DMS53 treated with DMSO at 0.1 percent for 48 hours (cell line): ENCODE measurements around the gene GBP2.
A peak's percentile ranks its signal among the peaks of the same experiment; 100 is the strongest.

Source experiments
- DNase-seq: peaks from one replicate; lab custom pipeline; 2025; ENCODE audit not compliant: unreplicated experiment; lab: John Stamatoyannopoulos, UW

The GBP2 gene

DNA sequence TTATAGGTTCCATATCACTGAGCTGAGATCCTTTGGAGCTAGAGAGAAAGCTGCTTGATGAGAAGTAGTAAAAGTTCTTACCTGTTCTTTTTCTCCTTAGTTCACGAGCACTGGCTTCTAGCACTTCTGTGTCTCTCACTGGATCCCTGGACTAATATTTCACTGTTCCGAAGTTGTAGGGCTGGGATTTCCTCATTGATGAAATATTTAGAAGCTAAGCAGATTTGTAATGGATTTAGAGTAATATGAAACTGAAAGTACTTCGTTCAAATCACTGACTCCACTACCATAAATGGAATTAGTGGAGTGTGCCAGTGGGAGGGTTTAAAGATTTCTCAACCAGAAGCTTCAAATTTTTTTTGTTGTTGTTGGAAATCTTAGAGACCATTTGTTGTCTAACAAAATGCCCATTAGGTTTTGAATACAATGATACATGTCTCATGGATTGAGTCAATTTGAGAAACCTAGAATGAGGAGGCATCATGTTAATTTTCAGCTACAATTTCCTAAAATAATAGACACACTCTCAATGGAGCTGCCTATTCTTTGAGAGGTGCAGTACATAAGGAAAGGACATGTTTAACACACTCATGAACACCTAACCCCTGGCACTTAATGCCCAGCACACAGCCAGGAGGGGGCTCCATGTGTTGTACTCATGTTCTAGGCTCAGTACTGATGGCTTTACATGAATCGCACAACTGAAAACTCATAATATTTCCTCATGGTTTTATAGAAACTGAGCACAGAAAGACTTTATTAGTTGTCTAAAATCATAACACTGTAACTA, 60.6 kb downstream of the GBP2 start, which contains the start of gene GBP1:
Gene GBP1, minus strand, starts transcription at position 130 of the 790 bp plus-strand sequence. CDS start 1,974 bp downstream, outside the sequence.
- DNase-seq = peak; percentile 12

- peak; percentile 61 for DNase-seq
These were observed 61.3 kb downstream of the GBP2 start for GRCh38 chr1:89064632-89065031.

GRCh38 chr1:89063094-89063493, 62.8 kb downstream of the GBP2 start:
- DNase-seq = no peak

DNA sequence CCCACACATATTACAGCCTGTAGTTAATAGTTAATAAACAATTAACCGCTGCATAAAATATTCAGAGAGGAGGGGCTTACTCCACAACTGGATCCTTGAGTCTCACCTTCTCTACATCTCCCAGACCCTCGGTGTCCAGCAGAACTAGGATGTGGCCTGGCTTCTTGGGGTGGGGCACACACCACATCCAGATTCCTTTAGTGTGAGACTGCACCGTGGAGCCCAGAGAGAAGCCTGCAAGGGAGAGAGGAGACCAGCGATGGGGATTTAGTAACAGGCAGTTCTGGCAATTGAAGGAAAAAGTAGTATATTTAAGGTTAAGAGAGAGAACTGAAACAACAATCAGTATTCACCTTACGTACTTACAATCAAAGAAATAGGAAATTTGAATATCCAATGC, 65.8 kb downstream of the GBP2 start:
- DNase-seq = no peak
